GM13976 (cell line): Measurements from ENCODE around the gene CHSY3.

Source experiments
- DNase-seq: peaks from one replicate; pipeline ENCODE4 v3.0.0; 2012; ENCODE audit warnings: low spot score
- in situ Hi-C: fragments of 300-500 bp; cut with MboI; formaldehyde crosslinking; loops from one replicate; pipeline ENCODE4 v1.12.0; 2022; ENCODE audit warnings: low sequenced_read_pairs, mixed read lengths, inconsistent platforms; ENCODE audit not compliant: unreplicated experiment
- TF ChIP-seq, protein P1 (sequence below): IDR thresholded peaks from 2 replicates; pipeline ENCODE4 v1.5.1; 2012; ENCODE audit warnings: borderline replicate concordance, mild to moderate bottlenecking; ENCODE audit not compliant: insufficient read depth; ENCODE audit errors: extremely low read depth, missing control alignments, control extremely low read depth

CHSY3 gene

DNA sequence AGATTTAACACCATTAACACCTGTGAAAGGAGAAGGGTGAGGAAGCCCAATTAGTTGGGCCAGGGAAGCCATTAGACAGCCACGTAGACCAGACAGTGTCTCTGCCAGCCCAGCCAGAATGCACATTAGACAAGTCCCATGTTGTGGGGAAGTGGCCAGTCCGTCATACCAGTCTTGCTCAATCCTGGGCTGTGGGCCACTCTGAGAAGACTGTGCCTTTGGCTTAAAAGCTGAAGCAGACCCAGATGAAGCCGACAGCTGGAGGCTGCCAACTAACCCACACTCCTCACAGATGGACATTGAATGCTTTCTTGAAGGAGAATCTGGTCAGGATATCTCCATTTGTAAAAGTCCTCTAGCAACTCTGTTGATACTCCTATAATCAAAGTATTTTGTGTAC is 128.5 kb downstream of the CHSY3 start:
- no peak for DNase-seq
- TF ChIP-seq, protein P1, sequence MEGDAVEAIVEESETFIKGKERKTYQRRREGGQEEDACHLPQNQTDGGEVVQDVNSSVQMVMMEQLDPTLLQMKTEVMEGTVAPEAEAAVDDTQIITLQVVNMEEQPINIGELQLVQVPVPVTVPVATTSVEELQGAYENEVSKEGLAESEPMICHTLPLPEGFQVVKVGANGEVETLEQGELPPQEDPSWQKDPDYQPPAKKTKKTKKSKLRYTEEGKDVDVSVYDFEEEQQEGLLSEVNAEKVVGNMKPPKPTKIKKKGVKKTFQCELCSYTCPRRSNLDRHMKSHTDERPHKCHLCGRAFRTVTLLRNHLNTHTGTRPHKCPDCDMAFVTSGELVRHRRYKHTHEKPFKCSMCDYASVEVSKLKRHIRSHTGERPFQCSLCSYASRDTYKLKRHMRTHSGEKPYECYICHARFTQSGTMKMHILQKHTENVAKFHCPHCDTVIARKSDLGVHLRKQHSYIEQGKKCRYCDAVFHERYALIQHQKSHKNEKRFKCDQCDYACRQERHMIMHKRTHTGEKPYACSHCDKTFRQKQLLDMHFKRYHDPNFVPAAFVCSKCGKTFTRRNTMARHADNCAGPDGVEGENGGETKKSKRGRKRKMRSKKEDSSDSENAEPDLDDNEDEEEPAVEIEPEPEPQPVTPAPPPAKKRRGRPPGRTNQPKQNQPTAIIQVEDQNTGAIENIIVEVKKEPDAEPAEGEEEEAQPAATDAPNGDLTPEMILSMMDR: no peak
- in situ Hi-C loops: no loop called here

DNA sequence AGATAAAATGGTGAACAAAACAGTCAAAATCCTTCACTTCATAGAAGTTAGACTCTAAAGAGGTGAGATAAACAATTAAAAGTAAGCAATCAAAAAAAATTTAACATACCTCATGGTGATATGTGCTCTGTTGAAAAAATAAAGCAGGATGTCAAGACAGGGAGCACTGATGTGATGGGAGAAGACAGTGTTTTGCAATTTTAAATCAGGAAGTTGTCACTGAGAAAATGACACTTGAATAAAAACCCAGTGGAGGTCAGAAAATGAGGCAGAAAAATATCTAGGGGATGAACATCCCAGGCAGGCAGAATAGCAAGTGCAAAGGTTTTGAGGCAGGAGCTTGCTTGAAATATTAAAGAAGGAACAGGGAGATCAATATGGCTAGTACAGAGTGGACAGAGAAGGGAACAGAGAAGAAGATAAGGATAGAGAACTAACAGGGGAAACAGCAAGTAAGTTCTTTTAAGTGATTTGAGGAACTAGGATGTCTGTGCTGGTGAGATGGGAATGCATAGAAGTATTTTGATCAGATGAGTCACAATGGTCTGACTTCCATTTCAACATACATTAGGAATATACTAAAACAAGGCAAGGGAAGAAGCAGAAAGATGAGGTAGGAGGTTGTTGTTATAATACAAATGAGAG is 130.4 kb downstream of the CHSY3 start:
- TF ChIP-seq, protein P1: no peak
- no peak for DNase-seq
- in situ Hi-C loops: no loop called here

DNA sequence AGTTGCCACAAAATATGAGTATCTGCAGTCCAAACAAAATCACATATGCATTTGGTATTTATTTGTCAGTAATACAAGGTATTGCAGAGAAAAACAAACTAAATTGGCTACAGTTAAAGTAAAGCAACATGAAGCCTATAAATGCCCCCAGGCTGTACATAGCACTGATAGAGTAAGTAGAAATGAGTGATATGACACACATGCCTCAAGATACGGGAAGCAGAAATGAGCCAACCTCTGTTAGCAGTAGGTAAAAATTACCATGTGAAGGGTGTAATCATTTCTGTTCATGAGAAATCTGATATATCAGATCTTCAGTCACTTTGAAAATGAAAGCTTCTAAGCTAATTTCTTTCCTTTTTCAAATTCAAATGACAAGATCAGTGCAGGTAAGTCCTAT is 131.1 kb downstream of the CHSY3 start:
- no peak for DNase-seq
- in situ Hi-C loops: no loop called here
- TF ChIP-seq, protein P1: no peak

DNA sequence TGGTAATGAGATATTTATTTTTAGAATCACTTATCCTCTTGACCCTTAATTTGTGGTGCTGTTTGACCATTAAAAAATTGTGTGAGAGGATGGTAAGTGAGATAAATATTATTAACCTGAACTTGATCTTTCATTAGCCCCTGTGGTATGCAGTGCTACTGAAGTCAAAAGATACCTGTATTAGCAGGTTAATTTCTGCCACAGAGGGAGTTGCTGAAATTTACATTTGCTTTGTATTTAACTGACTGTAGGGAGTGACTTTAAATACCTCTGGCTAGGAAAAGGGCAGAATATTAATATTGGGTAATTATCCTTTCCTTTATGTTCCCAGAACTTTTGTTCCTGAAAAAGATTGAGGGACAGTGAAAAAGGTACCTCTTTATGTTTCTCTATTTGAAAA is 133.6 kb downstream of the CHSY3 start:
- in situ Hi-C loops: no loop called here
- TF ChIP-seq, protein P1: no peak
- DNase-seq: no peak

DNA sequence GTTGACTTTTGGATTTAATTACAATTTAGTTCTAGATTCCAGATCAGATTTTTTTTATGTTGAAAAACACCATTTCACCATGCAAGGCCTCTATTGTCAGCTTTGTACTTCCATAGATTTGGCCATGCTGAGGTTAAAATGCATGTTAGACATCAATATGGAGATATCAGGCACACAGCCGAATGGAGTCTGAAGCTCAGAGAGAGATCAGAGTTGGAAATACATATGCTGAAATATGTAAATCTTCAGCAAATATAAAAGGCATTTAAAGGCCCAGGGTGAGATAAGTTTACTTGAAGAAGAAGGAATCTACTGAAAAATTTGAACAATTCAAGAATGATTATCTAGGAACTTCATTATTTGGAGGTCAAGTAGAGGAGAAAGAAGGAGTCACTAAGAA is 139.6 kb downstream of the CHSY3 start:
- in situ Hi-C loops: no loop called here
- TF ChIP-seq, protein P1: no peak

DNA sequence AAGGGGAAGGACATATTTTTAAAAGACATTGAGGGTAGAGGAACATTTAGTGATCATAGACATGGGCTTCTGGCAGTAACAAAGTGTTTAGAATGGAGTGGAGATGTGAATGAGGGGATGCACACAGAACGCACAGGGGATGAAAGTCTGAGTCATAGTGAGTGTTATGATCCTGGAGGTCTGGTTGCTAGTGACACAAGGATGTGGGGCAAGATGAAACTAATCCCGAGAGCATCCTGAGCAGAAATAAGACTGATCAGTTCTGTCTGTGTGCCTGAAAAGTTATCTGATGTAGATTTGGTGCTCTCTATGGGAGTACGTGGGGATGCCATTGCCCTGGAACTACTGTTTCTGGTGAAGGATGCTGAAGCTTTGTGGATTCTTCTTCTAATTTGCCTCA is 141.1 kb downstream of the CHSY3 start:
- TF ChIP-seq, protein P1: no peak
- in situ Hi-C loops: no loop called here
- DNase-seq: no peak

More for the DNA sequence above, 139.6 kb downstream of the CHSY3 start:
- DNase-seq: no peak
